K562 (cell line): ENCODE results near the gene ULK1. TPM values are rescaled to one million over a fixed set of nuclear protein-coding genes. Genes with fewer than 3 reads are reported as not detected.

Experiments used
- ATF7 ChIP-seq: fragments of 450-650 bp; IDR thresholded peaks from 2 replicates; pipeline ENCODE4 v1.7.1; 2014; ENCODE audit warnings: mild to moderate bottlenecking, moderate library complexity
- CHD7 ChIP-seq: fragments of 200-600 bp; sonication (generic); IDR thresholded peaks from one replicate; pipeline ENCODE4 v1.6.1; 2012; ENCODE audit warnings: mild to moderate bottlenecking, low read depth, low read length, inconsistent platforms
- CREB5 ChIP-seq: fragments of 250-450 bp; sonication (Bioruptor Pico); IDR thresholded peaks from 2 replicates; pipeline ENCODE4 v1.5.0; 2020; ENCODE audit warnings: mild to moderate bottlenecking
- HMBOX1 ChIP-seq: sonication (generic); IDR thresholded peaks from 2 replicates; pipeline ENCODE4 v1.6.1; 2016
- HOMEZ ChIP-seq: fragments of 250-450 bp; sonication (Bioruptor Pico); IDR thresholded peaks from 2 replicates; pipeline ENCODE4 v1.4.0; 2020; ENCODE audit warnings: mild to moderate bottlenecking, moderate library complexity
- KLF1 ChIP-seq: fragments of 450-650 bp; IDR thresholded peaks from 2 replicates; pipeline ENCODE4 v1.6.1; 2016; ENCODE audit warnings: missing genetic modification characterization, missing compliant biosample characterization
- KLF6 ChIP-seq: fragments of 250-450 bp; sonication (Bioruptor Pico); IDR thresholded peaks from 2 replicates; pipeline ENCODE4 v1.4.0; 2020; ENCODE audit warnings: mild to moderate bottlenecking, moderate library complexity, borderline replicate concordance
- NCOA2 ChIP-seq, 2 experiments: fragments of 450-650 bp; IDR thresholded peaks; 2 replicates each; pipeline ENCODE4 v1.6.1; 2018; ENCODE audit warnings: mild to moderate bottlenecking in 2 of 2, moderate library complexity in 1 of 2; ENCODE audit not compliant: partially characterized antibody in 2 of 2
- POLR3G ChIP-seq: IDR thresholded peaks from 2 replicates; pipeline ENCODE4 v1.6.1; 2011; ENCODE audit not compliant: insufficient read length, insufficient replicate concordance; ENCODE audit errors: extremely low read depth
- TAF15 ChIP-seq: fragments of 200-400 bp; formaldehyde crosslinking; IDR thresholded peaks from 2 replicates; pipeline ENCODE4 v1.6.1; 2017; ENCODE audit warnings: mild to moderate bottlenecking, low read depth, low read length, moderate library complexity
- ZBED1 ChIP-seq: IDR thresholded peaks from 2 replicates; pipeline ENCODE4 v1.6.1; 2014
- ZNF76 ChIP-seq: fragments of 250-450 bp; sonication (Bioruptor Pico); IDR thresholded peaks from 2 replicates; pipeline ENCODE4 v1.4.0; 2020; ENCODE audit warnings: mild to moderate bottlenecking, moderate library complexity, borderline replicate concordance
- polyA plus RNA-seq, 8 experiments: library from polyadenylated mRNA; depleted of rRNA in 4 of 8; stranded (reverse) in 5 of 8; unstranded in 3 of 8; fragments of >200 nt; fragmentation: Nextera tagmentation in 2 of 8; fragmentation: Illumina TruSeq in 1 of 8; extraction: Ambion mirVana in 2 of 8; extraction: Trizol in 1 of 8; gene quantifications; 2 replicates each; pipeline versions ENCODE4 v1.2.1 to v1.2.3, GENCODE V29; 2011 to 2014; ENCODE audit warnings: inconsistent platforms in 1 of 8, missing spikeins in 1 of 8
- total RNA-seq, 7 experiments: library from RNA; depleted of rRNA in 6 of 7; stranded (reverse); fragments of >200 nt in 6 of 7; fragmentation: Illumina TruSeq in 2 of 7; extraction: Trizol in 2 of 7; gene quantifications; 2 replicates each; pipeline versions ENCODE4 v1.2.1 to v1.2.3, GENCODE V29; 2011 to 2021; ENCODE audit warnings: low replicate concordance in 1 of 7

Gene ULK1
- total and polyA plus RNA-seq, 9 of the 15 experiments (the other 6 are each of a cell fraction or from before 2014, with no cell fraction given): 0.15 to 29.4 (median 2.5) TPM

- TF ChIP-seq ATF7: peak; percentile 76
- no peak; the same call in 1 of the 2 replicates for TF ChIP-seq ZBED1
- no peak for TF ChIP-seq POLR3G
- TF ChIP-seq CHD7: no peak
- TF ChIP-seq KLF1 (tag): no peak
- TF ChIP-seq CREB5: no peak
- no peak for TF ChIP-seq TAF15
- TF ChIP-seq KLF6 (CRISPR knock-in tag): no peak
- no peak for TF ChIP-seq HMBOX1
- TF ChIP-seq NCOA2 (IDR thresholded peaks at IDR 0.05; ENCODE audit: partially characterized antibody in 2 of 2): no peak
- TF ChIP-seq ZNF76: no peak
- no peak for TF ChIP-seq HOMEZ (CRISPR knock-in tag)
These were observed 1.8 kb downstream of the ULK1 start (continued) for GRCh38 chr12:131896080-131896810.
